SK-N-SH treated with all-trans-retinoic acid at 6 μM for 48 hours (cell line): ENCODE data around the gene DPYSL3.

Experiments
- ATAC-seq: fragments of 200-7000 bp; cut with Tn5 transposase; 3 replicates; pipeline ENCODE4 v1.9.1; 2020; ENCODE audit warnings: mild to moderate bottlenecking, moderate library complexity
- ARNTL ChIP-seq: fragments of 450-650 bp; formaldehyde crosslinking; IDR thresholded peaks from 2 replicates; pipeline ENCODE4 v1.5.0; 2020; ENCODE audit warnings: low read depth, mild to moderate bottlenecking, moderate library complexity, borderline replicate concordance
- BACH2 ChIP-seq: fragments of 250-450 bp; sonication (Bioruptor Pico); IDR thresholded peaks from 2 replicates; pipeline ENCODE4 v1.9.0; 2021; ENCODE audit warnings: mild to moderate bottlenecking, borderline replicate concordance
- CSDC2 ChIP-seq: fragments of 250-450 bp; sonication (Bioruptor Pico); IDR thresholded peaks from 2 replicates; pipeline ENCODE4 v1.5.0; 2020; ENCODE audit warnings: mild to moderate bottlenecking, moderate library complexity
- ESRRG ChIP-seq: fragments of 250-450 bp; sonication (Bioruptor Pico); IDR thresholded peaks from 2 replicates; pipeline ENCODE4 v1.6.1; 2021; ENCODE audit warnings: mild to moderate bottlenecking
- ISL1 ChIP-seq: fragments of 250-450 bp; sonication (Bioruptor Pico); IDR thresholded peaks from 2 replicates; pipeline ENCODE4 v2.1.2; 2022; ENCODE audit warnings: mild to moderate bottlenecking, moderate library complexity
- OSR1 ChIP-seq: fragments of 250-450 bp; sonication (Bioruptor Pico); IDR thresholded peaks from 2 replicates; pipeline ENCODE4 v1.8.0; 2022; ENCODE audit warnings: moderate library complexity, mild to moderate bottlenecking, inconsistent platforms
- PPARA ChIP-seq: fragments of 250-450 bp; sonication (Bioruptor Pico); IDR thresholded peaks from 2 replicates; pipeline ENCODE4 v1.5.0; 2020; ENCODE audit warnings: mild to moderate bottlenecking, borderline replicate concordance
- RARB ChIP-seq: fragments of 250-450 bp; sonication (Bioruptor Pico); IDR thresholded peaks from 2 replicates; pipeline ENCODE4 v1.8.0; 2021; ENCODE audit warnings: mild to moderate bottlenecking, moderate library complexity
- TCF4 ChIP-seq: fragments of 250-450 bp; sonication (Bioruptor Pico); IDR thresholded peaks from 2 replicates; pipeline ENCODE4 v1.8.0; 2021; ENCODE audit warnings: mild to moderate bottlenecking, moderate library complexity, borderline replicate concordance
- ZC3H10 ChIP-seq: fragments of 250-450 bp; sonication (Bioruptor Pico); IDR thresholded peaks from 2 replicates; pipeline ENCODE4 v1.5.1; 2021; ENCODE audit warnings: mild to moderate bottlenecking, moderate library complexity
- ZFP3 ChIP-seq: fragments of 250-450 bp; sonication (Bioruptor Pico); IDR thresholded peaks from 2 replicates; pipeline ENCODE4 v1.5.0; 2020; ENCODE audit warnings: mild to moderate bottlenecking, moderate library complexity
- ZFP30 ChIP-seq: fragments of 450-650 bp; formaldehyde crosslinking; IDR thresholded peaks from 2 replicates; pipeline ENCODE4 v1.5.0; 2022; ENCODE audit warnings: mild to moderate bottlenecking, moderate library complexity
- ZNF565 ChIP-seq: fragments of 450-650 bp; formaldehyde crosslinking; conservative IDR thresholded peaks from 2 replicates; pipeline ENCODE4 v1.5.0; 2020; ENCODE audit warnings: low read depth, mild to moderate bottlenecking, moderate library complexity
- ZNF70 ChIP-seq: fragments of 450-650 bp; formaldehyde crosslinking; IDR thresholded peaks from 2 replicates; pipeline ENCODE4 v1.5.0; 2020; ENCODE audit warnings: mild to moderate bottlenecking, moderate library complexity
- ZNF8 ChIP-seq: fragments of 450-650 bp; formaldehyde crosslinking; IDR thresholded peaks from 2 replicates; pipeline ENCODE4 v1.5.0; 2020; ENCODE audit warnings: mild to moderate bottlenecking, moderate library complexity
- TF ChIP-seq, protein P1 (sequence below): fragments of 250-450 bp; sonication (Bioruptor Pico); IDR thresholded peaks from 2 replicates; pipeline ENCODE4 v1.5.0; 2020; ENCODE audit warnings: mild to moderate bottlenecking, moderate library complexity
- TF ChIP-seq, protein P2 (sequence below): fragments of 250-450 bp; sonication (Bioruptor Pico); IDR thresholded peaks from 2 replicates; pipeline ENCODE4 v1.8.0; 2020; ENCODE audit warnings: mild to moderate bottlenecking, moderate library complexity, borderline replicate concordance
- TF ChIP-seq, protein P3 (sequence below): fragments of 250-450 bp; sonication (Bioruptor Pico); IDR thresholded peaks from 2 replicates; pipeline ENCODE4 v1.5.1; 2020; ENCODE audit warnings: low read depth, mild to moderate bottlenecking, moderate library complexity
- TF ChIP-seq, protein P4 (sequence below): fragments of 250-450 bp; sonication (Bioruptor Pico); IDR thresholded peaks from 2 replicates; pipeline ENCODE4 v1.5.1; 2021; ENCODE audit warnings: mild to moderate bottlenecking, moderate library complexity

Gene DPYSL3

DNA sequence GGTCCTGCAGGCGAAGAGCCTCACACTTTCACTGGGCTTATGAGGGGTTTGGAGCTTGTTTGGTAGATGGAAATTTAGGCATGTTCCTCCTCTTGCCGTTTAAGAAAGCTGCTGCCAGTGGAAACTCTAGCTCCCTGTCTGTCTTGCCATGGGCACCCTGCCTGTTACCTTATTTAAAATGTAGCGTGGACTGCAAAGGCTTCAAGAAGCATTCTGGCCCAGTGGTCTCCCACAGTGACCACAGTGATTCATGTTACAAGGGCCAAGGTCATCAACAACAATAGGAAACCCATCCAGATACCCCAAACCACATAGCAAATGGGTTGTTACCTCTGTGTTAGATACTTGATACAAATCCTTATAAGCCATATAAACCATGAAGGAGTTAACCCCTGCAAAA is 96.6 kb downstream of the DPYSL3 start:
- ATAC-seq = no peak
- TF ChIP-seq ZNF8 (CRISPR knock-in tag) (no peak), OSR1 (CRISPR knock-in tag) (no peak), ARNTL (CRISPR knock-in tag) (no peak), RARB (no peak), ZFP3 (CRISPR knock-in tag) (no peak), ZNF70 (CRISPR knock-in tag) (no peak), PPARA (CRISPR knock-in tag) (no peak), BACH2 (no peak), TCF4 (CRISPR knock-in tag) (no peak), ZNF565 (CRISPR knock-in tag) (no peak)
- TF ChIP-seq, protein P1, sequence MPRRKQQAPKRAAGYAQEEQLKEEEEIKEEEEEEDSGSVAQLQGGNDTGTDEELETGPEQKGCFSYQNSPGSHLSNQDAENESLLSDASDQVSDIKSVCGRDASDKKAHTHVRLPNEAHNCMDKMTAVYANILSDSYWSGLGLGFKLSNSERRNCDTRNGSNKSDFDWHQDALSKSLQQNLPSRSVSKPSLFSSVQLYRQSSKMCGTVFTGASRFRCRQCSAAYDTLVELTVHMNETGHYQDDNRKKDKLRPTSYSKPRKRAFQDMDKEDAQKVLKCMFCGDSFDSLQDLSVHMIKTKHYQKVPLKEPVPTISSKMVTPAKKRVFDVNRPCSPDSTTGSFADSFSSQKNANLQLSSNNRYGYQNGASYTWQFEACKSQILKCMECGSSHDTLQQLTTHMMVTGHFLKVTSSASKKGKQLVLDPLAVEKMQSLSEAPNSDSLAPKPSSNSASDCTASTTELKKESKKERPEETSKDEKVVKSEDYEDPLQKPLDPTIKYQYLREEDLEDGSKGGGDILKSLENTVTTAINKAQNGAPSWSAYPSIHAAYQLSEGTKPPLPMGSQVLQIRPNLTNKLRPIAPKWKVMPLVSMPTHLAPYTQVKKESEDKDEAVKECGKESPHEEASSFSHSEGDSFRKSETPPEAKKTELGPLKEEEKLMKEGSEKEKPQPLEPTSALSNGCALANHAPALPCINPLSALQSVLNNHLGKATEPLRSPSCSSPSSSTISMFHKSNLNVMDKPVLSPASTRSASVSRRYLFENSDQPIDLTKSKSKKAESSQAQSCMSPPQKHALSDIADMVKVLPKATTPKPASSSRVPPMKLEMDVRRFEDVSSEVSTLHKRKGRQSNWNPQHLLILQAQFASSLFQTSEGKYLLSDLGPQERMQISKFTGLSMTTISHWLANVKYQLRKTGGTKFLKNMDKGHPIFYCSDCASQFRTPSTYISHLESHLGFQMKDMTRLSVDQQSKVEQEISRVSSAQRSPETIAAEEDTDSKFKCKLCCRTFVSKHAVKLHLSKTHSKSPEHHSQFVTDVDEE (CRISPR knock-in tag) = no peak

DNA sequence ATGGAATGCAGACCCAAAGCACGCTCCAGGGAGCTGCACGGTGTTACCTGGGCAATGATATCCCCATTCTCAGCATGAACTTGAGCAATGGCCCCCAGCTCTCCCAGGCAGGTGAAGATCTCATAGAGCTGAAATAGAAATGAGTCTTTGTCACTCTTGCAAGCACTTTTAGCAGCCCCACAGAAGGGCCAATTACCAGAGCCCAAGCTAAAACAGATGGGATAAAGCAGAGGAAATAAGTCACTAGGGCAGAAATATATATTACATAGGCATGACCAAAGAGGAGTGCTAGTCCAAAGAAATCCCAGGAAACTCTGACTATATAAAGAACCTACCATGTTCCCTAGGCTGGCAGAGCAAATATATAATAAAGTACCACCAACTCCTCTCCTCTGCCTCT is 97.3 kb downstream of the DPYSL3 start:
- no peak for TF ChIP-seq CSDC2 (CRISPR knock-in tag)
- TF ChIP-seq, protein P1 (CRISPR knock-in tag) = no peak
- no peak for TF ChIP-seq ARNTL (CRISPR knock-in tag)
- no peak for TF ChIP-seq ESRRG (CRISPR knock-in tag)
- no peak for TF ChIP-seq BACH2
- no peak for TF ChIP-seq ZNF565 (CRISPR knock-in tag)
- no peak for TF ChIP-seq RARB
- no peak for TF ChIP-seq ISL1 (CRISPR knock-in tag)
- TF ChIP-seq ZFP30 (CRISPR knock-in tag) = no peak
- TF ChIP-seq, protein P2, sequence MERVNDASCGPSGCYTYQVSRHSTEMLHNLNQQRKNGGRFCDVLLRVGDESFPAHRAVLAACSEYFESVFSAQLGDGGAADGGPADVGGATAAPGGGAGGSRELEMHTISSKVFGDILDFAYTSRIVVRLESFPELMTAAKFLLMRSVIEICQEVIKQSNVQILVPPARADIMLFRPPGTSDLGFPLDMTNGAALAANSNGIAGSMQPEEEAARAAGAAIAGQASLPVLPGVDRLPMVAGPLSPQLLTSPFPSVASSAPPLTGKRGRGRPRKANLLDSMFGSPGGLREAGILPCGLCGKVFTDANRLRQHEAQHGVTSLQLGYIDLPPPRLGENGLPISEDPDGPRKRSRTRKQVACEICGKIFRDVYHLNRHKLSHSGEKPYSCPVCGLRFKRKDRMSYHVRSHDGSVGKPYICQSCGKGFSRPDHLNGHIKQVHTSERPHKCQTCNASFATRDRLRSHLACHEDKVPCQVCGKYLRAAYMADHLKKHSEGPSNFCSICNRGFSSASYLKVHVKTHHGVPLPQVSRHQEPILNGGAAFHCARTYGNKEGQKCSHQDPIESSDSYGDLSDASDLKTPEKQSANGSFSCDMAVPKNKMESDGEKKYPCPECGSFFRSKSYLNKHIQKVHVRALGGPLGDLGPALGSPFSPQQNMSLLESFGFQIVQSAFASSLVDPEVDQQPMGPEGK (CRISPR knock-in tag) = no peak
- TF ChIP-seq ZFP3 (CRISPR knock-in tag) = no peak
- TF ChIP-seq, protein P3, sequence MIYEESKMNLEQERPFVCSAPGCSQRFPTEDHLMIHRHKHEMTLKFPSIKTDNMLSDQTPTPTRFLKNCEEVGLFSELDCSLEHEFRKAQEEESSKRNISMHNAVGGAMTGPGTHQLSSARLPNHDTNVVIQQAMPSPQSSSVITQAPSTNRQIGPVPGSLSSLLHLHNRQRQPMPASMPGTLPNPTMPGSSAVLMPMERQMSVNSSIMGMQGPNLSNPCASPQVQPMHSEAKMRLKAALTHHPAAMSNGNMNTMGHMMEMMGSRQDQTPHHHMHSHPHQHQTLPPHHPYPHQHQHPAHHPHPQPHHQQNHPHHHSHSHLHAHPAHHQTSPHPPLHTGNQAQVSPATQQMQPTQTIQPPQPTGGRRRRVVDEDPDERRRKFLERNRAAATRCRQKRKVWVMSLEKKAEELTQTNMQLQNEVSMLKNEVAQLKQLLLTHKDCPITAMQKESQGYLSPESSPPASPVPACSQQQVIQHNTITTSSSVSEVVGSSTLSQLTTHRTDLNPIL (CRISPR knock-in tag) = no peak
- TF ChIP-seq ZNF8 (CRISPR knock-in tag) = no peak
- TF ChIP-seq, protein P4, sequence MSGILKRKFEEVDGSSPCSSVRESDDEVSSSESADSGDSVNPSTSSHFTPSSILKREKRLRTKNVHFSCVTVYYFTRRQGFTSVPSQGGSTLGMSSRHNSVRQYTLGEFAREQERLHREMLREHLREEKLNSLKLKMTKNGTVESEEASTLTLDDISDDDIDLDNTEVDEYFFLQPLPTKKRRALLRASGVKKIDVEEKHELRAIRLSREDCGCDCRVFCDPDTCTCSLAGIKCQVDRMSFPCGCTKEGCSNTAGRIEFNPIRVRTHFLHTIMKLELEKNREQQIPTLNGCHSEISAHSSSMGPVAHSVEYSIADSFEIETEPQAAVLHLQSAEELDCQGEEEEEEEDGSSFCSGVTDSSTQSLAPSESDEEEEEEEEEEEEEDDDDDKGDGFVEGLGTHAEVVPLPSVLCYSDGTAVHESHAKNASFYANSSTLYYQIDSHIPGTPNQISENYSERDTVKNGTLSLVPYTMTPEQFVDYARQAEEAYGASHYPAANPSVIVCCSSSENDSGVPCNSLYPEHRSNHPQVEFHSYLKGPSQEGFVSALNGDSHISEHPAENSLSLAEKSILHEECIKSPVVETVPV = no peak
- no peak for TF ChIP-seq ZC3H10 (CRISPR knock-in tag)
- TF ChIP-seq, all 23 proteins: peak for 0
- no peak for ATAC-seq
